ENCODE results near the gene GRB2.

GRCh38 chr17:75348386-75349012 is 57.0 kb downstream of the GRB2 start:
- TF ChIP-seq POLR2A (IDR thresholded peaks at IDR 0.05) (no peak), CTCF (IDR thresholded peaks at IDR 0.05) (no peak)
